ENCODE measurements around the gene TCF3. TPM values are rescaled to one million over a fixed set of nuclear protein-coding genes. Genes with fewer than 3 reads are reported as not detected.
A peak's percentile ranks its signal among the peaks of the same experiment; 100 is the strongest.

The TCF3 gene
- total RNA-seq, 1 donor from 2014 or later = 153 TPM

- Mint-ChIP-seq H3K9me3 (ENCODE audit: low read depth) (no peaks in the 10 kb centered on the region), H3K4me1 (ENCODE audit: low read depth) (peaks cover 23% of the 10 kb centered on the region), H3K36me3 (ENCODE audit: low read depth) (no peaks in the 10 kb centered on the region), H3K27me3 (ENCODE audit: low read depth) (no peaks in the 10 kb centered on the region), H3K4me3 (ENCODE audit: unreplicated experiment) (peak overlapping the region; percentile 70), H3K27ac (ENCODE audit: unreplicated experiment) (peak overlapping the region; percentile 83)
- no peak for DNase-seq (ENCODE audit: low spot score)
- TF ChIP-seq CTCF (IDR thresholded peaks at IDR 0.05) = no peak
Observed at GRCh38 chr19:1567116-1567847, 85.1 kb downstream of the TCF3 start.

- H3K36me3 Mint-ChIP-seq (ENCODE audit: low read depth) = no peaks in the 10 kb centered on the region
- peak overlapping the region; percentile 36 for H3K27ac Mint-ChIP-seq (ENCODE audit: unreplicated experiment)
- no peak for DNase-seq (ENCODE audit: low spot score)
- peak; percentile 26 for TF ChIP-seq CTCF (IDR thresholded peaks at IDR 0.05)
- no peaks in the 10 kb centered on the region for H3K9me3 Mint-ChIP-seq (ENCODE audit: low read depth)
- peaks cover 23% of the 10 kb centered on the region for H3K4me1 Mint-ChIP-seq (ENCODE audit: low read depth)
- peak overlapping the region; percentile 66 for H3K4me3 Mint-ChIP-seq (ENCODE audit: unreplicated experiment)
- H3K27me3 Mint-ChIP-seq (ENCODE audit: low read depth) = no peaks in the 10 kb centered on the region
Observed at GRCh38 chr19:1566392-1567115, 85.9 kb downstream of the TCF3 start.

DNA sequence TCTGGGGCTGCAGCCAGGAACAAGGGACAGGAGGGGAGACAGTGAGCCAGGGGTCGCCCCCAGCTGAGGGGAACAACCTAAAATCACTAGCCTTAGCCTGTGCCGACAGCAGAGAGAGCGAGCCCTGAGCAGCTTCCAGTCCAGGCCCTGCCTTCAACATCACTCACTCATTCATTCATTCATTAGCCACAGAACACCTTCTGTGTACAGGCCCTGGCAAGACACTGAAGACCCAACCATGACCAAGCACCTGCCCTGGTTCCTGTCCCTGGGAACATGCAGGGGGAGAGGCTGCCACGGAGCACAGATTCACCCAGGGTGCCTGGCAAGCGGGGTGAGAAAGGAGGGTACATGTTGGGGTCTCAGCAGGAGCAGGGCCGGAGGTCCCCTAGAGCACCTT is 89.2 kb downstream of the TCF3 start:
- Mint-ChIP-seq H3K27me3 (ENCODE audit: low read depth) (no peaks in the 10 kb centered on the region), H3K36me3 (ENCODE audit: low read depth) (no peaks in the 10 kb centered on the region), H3K4me1 (ENCODE audit: low read depth) (peaks cover 23% of the 10 kb centered on the region), H3K27ac (ENCODE audit: unreplicated experiment) (peak overlapping the region; percentile 15), H3K4me3 (ENCODE audit: unreplicated experiment) (no peak overlapping the region), H3K9me3 (ENCODE audit: low read depth) (no peaks in the 10 kb centered on the region)
- no peak for DNase-seq (ENCODE audit: low spot score)
- TF ChIP-seq CTCF (IDR thresholded peaks at IDR 0.05) = no peak

DNA sequence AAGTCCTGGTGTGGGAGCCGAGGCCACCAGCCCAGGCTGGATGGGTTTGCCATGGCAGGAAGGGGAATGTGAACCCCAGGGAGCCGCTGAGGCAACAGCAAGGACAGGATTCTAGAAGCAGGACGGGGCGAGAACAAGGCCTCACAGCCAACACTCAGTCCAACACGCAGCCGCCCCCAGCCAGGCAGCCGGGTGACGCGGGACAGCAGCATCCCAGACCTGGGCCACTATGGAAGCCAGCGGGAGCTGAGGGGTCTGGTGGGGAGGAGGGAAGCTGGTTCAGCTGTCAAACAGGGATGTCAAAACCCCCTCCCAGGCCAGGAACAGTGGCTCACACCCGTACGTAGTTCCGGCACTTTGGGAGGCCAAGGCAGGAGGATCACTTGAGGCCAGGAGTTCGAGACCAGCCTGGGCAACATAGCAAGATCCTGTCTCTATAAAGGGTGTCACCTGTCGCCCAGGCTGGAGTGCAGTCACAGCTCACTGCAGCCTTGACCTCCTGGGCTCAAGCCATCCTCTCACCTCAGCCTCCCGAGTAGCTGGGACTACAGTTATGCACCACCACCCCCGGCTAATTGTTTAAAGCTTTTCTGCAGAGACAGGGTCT is 91.1 kb downstream of the TCF3 start:
- H3K27ac Mint-ChIP-seq (ENCODE audit: unreplicated experiment) = no peak overlapping the region
- no peak for DNase-seq (ENCODE audit: low spot score)
- H3K27me3 Mint-ChIP-seq (ENCODE audit: low read depth) = no peaks in the 10 kb centered on the region
- peaks cover 2% of the 10 kb centered on the region for H3K36me3 Mint-ChIP-seq (ENCODE audit: low read depth)
- no peaks in the 10 kb centered on the region for H3K9me3 Mint-ChIP-seq (ENCODE audit: low read depth)
- H3K4me1 Mint-ChIP-seq (ENCODE audit: low read depth) = peaks cover 23% of the 10 kb centered on the region
- no peak for TF ChIP-seq CTCF (IDR thresholded peaks at IDR 0.05)
- no peak overlapping the region for H3K4me3 Mint-ChIP-seq (ENCODE audit: unreplicated experiment)

- Mint-ChIP-seq H3K9me3 (ENCODE audit: low read depth) (no peaks in the 10 kb centered on the region), H3K4me3 (ENCODE audit: unreplicated experiment) (no peak overlapping the region), H3K36me3 (ENCODE audit: low read depth) (peaks cover 2% of the 10 kb centered on the region), H3K27ac (ENCODE audit: unreplicated experiment) (no peak overlapping the region), H3K27me3 (ENCODE audit: low read depth) (no peaks in the 10 kb centered on the region), H3K4me1 (ENCODE audit: low read depth) (peaks cover 18% of the 10 kb centered on the region)
- TF ChIP-seq CTCF (IDR thresholded peaks at IDR 0.05) = no peak
- DNase-seq (ENCODE audit: low spot score) = no peak
Observed at GRCh38 chr19:1560286-1560882, 92.0 kb downstream of the TCF3 start.

All from chondrocyte (in vitro differentiated cells).